Skin of body (tissue), 2 donors: ENCODE results near the gene ARVCF. TPM values are rescaled to one million over a fixed set of nuclear protein-coding genes. Genes with fewer than 3 reads are reported as not detected.

Source experiments
- DNase-seq: peaks from one replicate; lab custom pipeline; 2025; lab: John Stamatoyannopoulos, UW
- total RNA-seq: library from RNA; depleted of rRNA; stranded (reverse); fragments of >200 nt; gene quantifications from one replicate; pipeline ENCODE4 v1.2.3, GENCODE V29; 2014

The ARVCF gene
- total RNA-seq, 1 donor from 2014 or later: 15.1 TPM

- DNase-seq: no peak
These were observed 28.3 kb downstream of the ARVCF start for GRCh38 chr22:19988331-19988808.

- no peak for DNase-seq
These were observed 29.0 kb downstream of the ARVCF start for GRCh38 chr22:19987394-19988306.

GRCh38 chr22:19986410-19987341 lies 29.9 kb downstream of the ARVCF start:
- peak; percentile 26 for DNase-seq

GRCh38 chr22:19986011-19986409 lies 30.6 kb downstream of the ARVCF start:
- DNase-seq: no peak

GRCh38 chr22:19984851-19985811 lies 31.5 kb downstream of the ARVCF start:
- no peak for DNase-seq

- DNase-seq: no peak
These were observed 32.3 kb downstream of the ARVCF start for GRCh38 chr22:19984201-19984753.

- DNase-seq: no peak
These were observed 32.9 kb downstream of the ARVCF start for GRCh38 chr22:19983741-19984140.

- DNase-seq: no peak
These were observed 33.5 kb downstream of the ARVCF start for GRCh38 chr22:19982991-19983578.

- DNase-seq: no peak
These were observed 34.4 kb downstream of the ARVCF start for GRCh38 chr22:19981961-19982920.

DNA sequence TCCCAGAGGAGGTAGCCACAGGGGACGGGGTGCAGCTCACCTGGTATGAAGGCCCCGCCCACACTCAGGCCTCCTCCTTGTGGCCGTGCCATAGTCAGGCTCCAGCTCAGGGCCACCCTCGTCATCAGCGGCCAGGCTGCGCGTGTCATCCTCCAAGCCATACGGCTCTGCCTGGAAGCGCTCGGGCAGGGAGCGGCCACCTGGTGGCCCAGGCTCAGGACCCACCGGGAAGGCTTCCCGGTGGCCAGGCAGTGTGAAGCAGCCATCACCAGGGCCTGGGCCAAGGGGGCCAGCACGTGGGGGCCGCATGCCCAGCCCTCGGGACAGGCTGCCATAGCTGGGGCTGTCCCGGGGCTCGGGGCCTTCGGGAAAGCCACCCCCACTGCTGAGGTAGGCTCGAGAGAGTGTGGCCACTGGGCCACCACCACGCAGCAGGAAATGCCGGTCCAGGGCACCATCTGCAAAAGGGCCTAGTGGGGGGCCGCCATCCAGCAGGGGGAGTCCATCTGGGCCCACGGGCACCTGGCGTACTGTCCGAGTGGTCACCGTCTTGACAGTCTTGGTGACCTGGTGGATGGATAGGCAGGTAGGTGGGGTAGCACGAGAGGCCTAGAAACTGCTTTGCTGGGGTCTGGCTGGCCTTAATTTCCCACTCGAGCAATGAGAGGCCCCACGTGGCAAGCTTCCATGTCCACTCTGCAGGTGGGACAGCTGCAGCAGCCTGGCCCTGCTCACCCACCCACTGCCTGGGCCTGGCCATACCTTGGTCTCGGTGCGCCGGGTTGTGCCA lies 35.3 kb downstream of the ARVCF start:
- DNase-seq: no peak

DNA sequence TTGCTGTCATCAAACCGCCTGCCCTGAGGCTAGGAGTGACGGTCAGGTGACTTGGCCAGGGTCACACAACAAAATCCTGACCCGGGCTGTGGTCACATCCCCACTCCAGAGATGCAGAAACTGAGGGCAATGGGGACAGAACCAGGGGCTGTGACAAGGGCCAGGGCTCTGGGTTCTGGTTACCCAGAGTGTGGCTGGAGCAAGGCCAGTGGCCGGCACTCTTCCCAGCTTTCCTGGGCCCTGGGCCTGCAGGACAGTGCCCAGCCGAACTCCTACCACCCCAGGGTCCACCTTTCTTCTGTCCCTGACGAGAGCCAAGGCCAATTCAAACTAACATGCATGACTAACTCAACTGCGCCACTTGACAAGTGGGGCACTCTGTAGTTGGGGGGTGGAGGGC lies 35.9 kb downstream of the ARVCF start:
- DNase-seq: no peak

GRCh38 chr22:19979712-19980493 lies 36.7 kb downstream of the ARVCF start:
- no peak for DNase-seq

GRCh38 chr22:19978748-19979147 lies 37.9 kb downstream of the ARVCF start:
- no peak for DNase-seq

DNA sequence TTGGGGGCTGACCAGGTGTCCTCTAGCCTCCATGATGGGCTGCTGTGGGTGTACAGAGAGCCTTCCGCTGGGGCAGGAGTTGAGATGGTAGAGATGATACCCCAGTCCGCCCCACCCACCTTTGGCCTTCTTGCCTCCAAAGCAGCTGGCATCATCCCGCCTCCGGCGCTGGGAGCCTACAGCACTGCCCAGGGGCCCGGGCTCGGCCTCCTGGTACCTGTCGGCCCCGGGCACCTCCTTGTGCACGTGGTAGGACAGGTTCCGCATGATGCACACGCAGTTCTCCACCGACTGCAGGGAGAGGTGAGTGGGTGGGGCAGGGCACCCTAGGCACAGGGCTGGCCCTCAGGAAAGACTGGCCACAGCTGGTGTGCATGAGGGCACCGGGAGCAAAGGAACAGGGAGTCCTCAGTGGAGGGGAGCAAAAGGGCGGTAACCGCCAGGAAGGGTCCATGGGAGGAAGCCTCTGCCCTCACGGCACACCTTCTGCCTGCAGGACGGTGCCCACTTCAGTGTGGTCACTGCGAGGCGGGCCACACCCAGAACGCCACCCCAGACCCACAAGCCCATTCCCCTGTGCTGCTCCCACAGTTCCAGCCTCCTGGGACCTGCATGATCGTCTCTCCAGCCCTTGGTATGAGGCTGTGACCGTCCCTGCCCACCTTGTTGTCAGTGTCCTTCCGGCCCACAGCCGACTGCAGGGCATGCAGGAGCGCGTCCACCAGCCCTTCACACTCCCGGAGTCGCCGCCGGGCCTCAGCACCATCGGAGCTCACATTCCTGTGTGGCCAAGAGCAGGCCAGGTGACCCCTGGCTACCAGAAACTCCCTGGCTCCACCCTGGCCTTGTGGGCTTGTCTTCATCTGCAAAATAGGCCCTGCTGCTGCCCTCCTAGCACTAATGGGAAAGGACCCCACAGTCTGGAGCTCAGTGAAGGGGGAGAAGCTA lies 39.1 kb downstream of the ARVCF start:
- DNase-seq: no peak

DNA sequence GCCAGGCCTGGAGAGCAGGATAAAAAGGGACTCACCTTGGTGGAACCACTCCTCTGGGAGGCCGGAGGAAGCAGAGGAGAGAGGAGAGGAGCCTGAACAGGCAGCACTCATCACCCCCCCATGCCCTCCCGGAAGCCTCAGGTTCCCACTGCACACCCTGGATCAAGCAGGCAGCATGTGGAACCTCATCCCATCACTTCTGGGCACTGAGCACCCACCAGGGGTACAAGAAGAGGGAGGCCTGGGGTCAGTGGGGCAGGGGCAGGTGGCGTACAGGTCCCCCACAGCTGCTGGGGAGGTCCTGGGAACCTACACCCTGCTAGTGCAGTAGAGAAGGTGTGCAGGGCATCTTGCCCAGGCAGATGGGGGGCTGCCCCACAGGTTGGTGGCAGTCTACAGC lies 40.0 kb downstream of the ARVCF start:
- DNase-seq: no peak

DNA sequence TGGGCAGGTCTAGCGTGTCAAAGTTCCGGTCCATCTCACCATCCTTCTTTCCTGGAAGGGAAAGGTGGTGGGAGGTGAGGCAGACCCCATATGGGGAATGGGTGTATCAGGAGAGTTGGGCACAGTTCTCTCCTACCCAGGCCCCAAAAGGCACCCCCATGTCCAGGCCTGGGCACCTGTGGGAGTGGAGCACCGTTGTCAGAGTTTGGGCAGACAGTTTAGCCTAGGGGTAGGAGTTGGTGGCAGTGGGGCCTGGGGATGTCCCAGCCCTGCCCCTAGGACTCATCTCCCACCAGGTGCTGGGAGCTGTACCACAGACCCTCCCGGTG lies 41.0 kb downstream of the ARVCF start:
- DNase-seq: no peak
